Measurements from ENCODE around the gene KLF6. TPM values are rescaled to one million over a fixed set of nuclear protein-coding genes. Genes with fewer than 3 reads are reported as not detected.

KLF6 gene
- total RNA-seq, 3 donors from 2014 or later (not counting 1 experiment from before 2014, with no cell fraction given) = 1,044 to 1,768 (median 1,056) TPM

DNA sequence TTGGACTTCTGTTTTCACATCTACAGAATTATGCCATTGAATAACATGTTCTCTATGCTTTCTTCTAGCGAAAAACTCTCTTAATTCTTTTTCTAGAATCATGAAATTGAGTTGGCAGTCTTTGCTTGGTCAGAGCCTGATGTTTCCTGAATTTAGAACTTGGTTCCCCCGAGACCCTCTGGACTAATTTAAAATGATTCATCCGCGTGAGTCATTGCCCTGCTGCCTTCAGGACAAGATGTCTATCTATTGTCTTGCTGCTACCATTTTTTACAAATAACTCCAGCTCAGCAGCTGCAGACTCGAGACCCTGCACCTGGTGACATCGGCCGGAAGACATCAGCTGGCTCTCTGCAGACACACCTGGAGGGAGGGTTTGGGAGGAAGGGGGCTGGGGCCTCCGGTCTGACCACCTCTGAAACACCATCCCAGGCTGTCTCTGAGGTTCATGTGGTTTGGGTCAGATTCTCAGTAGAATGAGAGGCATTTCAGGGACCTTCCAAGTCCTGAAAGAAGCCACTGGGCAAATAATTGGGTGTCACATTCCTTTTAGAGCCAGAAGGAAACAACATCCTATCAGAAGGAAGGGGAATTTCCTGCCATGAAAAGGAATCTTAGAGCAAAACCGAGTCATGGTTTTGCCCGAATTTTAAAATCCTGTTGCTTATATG is 20.9 kb upstream of the KLF6 start:
- Mint-ChIP-seq H3K36me3 (no peaks in the 10 kb centered on the region), H3K4me3 (peak overlapping the region; percentile 66), H3K9me3 (no peaks in the 10 kb centered on the region), H3K27ac (no peak overlapping the region), H3K27me3 (ENCODE audit: low read depth in 2 of 2) (no peaks in the 10 kb centered on the region), H3K4me1 (peaks cover 59 to 75% of the 10 kb centered on the region in 2 donors)
- WGBS (ENCODE audit: insufficient coverage) = 25% methylated on average over 10 of the region's 10 CpGs
- Histone ChIP-seq H3K9me3 (ENCODE audit: control insufficient read depth, insufficient read depth, low read length) (no peaks in the 10 kb centered on the region), H3K36me3 (ENCODE audit: control insufficient read depth, insufficient read depth, low read length) (no peaks in the 10 kb centered on the region), H3K4me1 (ENCODE audit: control insufficient read depth, insufficient read depth, low read length) (peaks cover 76% of the 10 kb centered on the region), H3K27ac (ENCODE audit: low read length) (peak overlapping the region; percentile 100), H3K4me3 (ENCODE audit: low read length) (no peak overlapping the region), H3K27me3 (ENCODE audit: control insufficient read depth, insufficient read depth, low read length) (no peaks in the 10 kb centered on the region)
- intact Hi-C loops (cut with micrococcal nuclease) = loop anchor here (1.0 to 10.0 kb wide), 4 partner anchors 24 to 1489 kb away; no protein-coding TSS in a partner anchor
- DNase-seq (peak; percentile 49 to 73), ATAC-seq (peak in 1 of 3 donors; percentile 3)
- TF ChIP-seq, protein P1, sequence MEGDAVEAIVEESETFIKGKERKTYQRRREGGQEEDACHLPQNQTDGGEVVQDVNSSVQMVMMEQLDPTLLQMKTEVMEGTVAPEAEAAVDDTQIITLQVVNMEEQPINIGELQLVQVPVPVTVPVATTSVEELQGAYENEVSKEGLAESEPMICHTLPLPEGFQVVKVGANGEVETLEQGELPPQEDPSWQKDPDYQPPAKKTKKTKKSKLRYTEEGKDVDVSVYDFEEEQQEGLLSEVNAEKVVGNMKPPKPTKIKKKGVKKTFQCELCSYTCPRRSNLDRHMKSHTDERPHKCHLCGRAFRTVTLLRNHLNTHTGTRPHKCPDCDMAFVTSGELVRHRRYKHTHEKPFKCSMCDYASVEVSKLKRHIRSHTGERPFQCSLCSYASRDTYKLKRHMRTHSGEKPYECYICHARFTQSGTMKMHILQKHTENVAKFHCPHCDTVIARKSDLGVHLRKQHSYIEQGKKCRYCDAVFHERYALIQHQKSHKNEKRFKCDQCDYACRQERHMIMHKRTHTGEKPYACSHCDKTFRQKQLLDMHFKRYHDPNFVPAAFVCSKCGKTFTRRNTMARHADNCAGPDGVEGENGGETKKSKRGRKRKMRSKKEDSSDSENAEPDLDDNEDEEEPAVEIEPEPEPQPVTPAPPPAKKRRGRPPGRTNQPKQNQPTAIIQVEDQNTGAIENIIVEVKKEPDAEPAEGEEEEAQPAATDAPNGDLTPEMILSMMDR (IDR thresholded peaks at IDR 0.05) = no peak

DNA sequence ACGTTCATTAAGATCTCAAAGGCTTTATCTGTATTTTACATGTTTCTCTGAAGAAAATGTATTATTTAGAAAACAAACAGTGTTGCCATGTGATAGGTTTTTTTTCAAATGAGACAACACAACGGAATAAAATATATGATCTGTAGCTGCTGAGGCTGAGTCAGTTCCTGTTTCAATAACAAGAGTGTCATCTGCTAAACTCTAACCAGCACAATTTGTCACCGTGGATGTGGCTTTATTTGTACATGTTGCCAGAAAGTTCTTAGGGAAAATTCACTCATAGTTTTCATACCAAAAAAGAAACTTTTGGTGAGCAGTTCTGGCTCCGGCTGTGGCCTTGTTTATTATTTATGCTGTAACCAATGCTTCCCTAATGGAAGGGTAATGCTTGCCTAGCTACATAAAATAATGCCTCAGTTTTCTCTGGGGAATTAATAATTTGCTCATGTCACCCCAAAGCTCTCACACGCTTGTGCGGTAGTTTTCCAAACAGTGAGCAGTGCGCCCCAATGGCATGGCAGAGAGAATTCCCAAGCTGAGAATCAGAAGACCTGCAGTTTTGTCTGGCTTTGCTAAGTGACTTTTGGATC is 20.3 kb upstream of the KLF6 start:
- intact Hi-C loops (cut with micrococcal nuclease) = loop anchor here (1.0 to 10.0 kb wide), 4 partner anchors 23 to 1490 kb away; no protein-coding TSS in a partner anchor
- H3K27ac ChIP-seq (ENCODE audit: low read length) = peak overlapping the region; percentile 100
- no peak overlapping the region for H3K4me3 ChIP-seq (ENCODE audit: low read length)
- no peak overlapping the region for H3K27ac Mint-ChIP-seq
- peaks cover 57 to 69% of the 10 kb centered on the region in 2 donors for H3K4me1 Mint-ChIP-seq
- no peaks in the 10 kb centered on the region for H3K9me3 Mint-ChIP-seq
- H3K27me3 Mint-ChIP-seq (ENCODE audit: low read depth in 2 of 2) = no peaks in the 10 kb centered on the region
- peaks cover 78% of the 10 kb centered on the region for H3K4me1 ChIP-seq (ENCODE audit: control insufficient read depth, insufficient read depth, low read length)
- H3K27me3 ChIP-seq (ENCODE audit: control insufficient read depth, insufficient read depth, low read length) = no peaks in the 10 kb centered on the region
- H3K4me3 Mint-ChIP-seq = peak overlapping the region; percentile 80
- WGBS (ENCODE audit: insufficient coverage) = 30% methylated on average over 7 of the region's 7 CpGs
- ATAC-seq = peak; percentile 25 to 69 (median 61)
- H3K9me3 ChIP-seq (ENCODE audit: control insufficient read depth, insufficient read depth, low read length) = no peaks in the 10 kb centered on the region
- TF ChIP-seq, protein P1 (IDR thresholded peaks at IDR 0.05) = no peak
- H3K36me3 Mint-ChIP-seq = no peaks in the 10 kb centered on the region
- H3K36me3 ChIP-seq (ENCODE audit: control insufficient read depth, insufficient read depth, low read length) = no peaks in the 10 kb centered on the region
- DNase-seq = peak in 1 of 2 donors; percentile 91

DNA sequence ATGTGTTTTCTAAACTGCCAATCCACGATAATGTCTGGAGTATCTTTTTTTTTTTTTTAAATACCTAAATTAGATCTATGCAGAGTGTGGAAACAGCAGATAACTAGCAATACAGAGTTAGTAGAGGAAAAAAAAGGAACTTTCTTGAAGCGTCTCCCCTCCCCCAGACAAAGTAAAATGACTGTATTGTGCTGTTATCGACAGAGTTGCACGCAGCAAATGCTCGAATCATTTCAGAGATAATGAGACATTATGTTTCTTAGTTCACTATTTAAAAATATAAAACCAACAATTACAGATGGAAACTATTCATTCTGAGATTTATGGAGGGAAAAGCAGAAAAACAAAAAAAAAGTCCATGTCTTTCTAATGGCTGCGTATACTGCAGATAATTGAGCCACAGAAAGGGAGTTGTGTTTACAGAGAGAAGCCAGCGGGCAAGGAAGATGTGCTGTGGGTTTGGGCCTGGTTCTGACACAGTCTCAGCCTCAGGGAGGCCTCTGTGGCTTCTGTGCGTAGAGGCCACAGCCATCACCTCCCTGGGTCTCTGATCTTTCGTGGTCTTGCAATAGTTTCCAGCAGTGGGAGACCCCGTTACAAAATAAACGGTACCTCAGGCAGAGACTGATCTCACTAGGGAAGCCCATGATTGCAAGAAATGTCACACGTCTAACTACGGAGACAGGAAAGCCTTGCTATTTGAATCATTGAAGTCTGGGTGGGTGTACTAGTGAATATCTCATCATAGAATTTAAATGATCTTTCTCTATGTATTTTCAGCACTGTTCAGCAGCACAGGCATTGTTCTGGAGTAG is 19.1 kb upstream of the KLF6 start:
- H3K27me3 ChIP-seq (ENCODE audit: control insufficient read depth, insufficient read depth, low read length) = no peaks in the 10 kb centered on the region
- DNase-seq = peak; percentile 65 to 84
- peaks cover 67% of the 10 kb centered on the region for H3K4me1 ChIP-seq (ENCODE audit: control insufficient read depth, insufficient read depth, low read length)
- no peaks in the 10 kb centered on the region for H3K27me3 Mint-ChIP-seq (ENCODE audit: low read depth in 2 of 2)
- no peaks in the 10 kb centered on the region for H3K36me3 Mint-ChIP-seq
- ATAC-seq = peak; percentile 48 to 75 (median 73)
- WGBS (ENCODE audit: insufficient coverage) = 15% methylated on average over 10 of the region's 13 CpGs
- H3K4me3 ChIP-seq (ENCODE audit: low read length) = no peak overlapping the region
- H3K4me1 Mint-ChIP-seq = peaks cover 57 to 68% of the 10 kb centered on the region in 2 donors
- TF ChIP-seq, protein P1 (IDR thresholded peaks at IDR 0.05) = no peak
- no peaks in the 10 kb centered on the region for H3K9me3 Mint-ChIP-seq
- intact Hi-C loops (cut with micrococcal nuclease) = loop anchor here (1.0 to 10.0 kb wide), 5 partner anchors 7 to 1491 kb away; partner anchors contain the start of gene KLF6
- no peak overlapping the region for H3K27ac Mint-ChIP-seq
- peak overlapping the region; percentile 77 for H3K4me3 Mint-ChIP-seq
- peak overlapping the region; percentile 100 for H3K27ac ChIP-seq (ENCODE audit: low read length)
- H3K9me3 ChIP-seq (ENCODE audit: control insufficient read depth, insufficient read depth, low read length) = no peaks in the 10 kb centered on the region
- no peaks in the 10 kb centered on the region for H3K36me3 ChIP-seq (ENCODE audit: control insufficient read depth, insufficient read depth, low read length)

All from natural killer cell (primary cell).